NCI-H345 treated with DMSO at 0.1 percent for 48 hours (cell line): ENCODE results near the gene TRIM32.

Source experiments
- DNase-seq: peaks from one replicate; lab custom pipeline; 2025; ENCODE audit not compliant: unreplicated experiment; lab: John Stamatoyannopoulos, UW

TRIM32 gene

DNA sequence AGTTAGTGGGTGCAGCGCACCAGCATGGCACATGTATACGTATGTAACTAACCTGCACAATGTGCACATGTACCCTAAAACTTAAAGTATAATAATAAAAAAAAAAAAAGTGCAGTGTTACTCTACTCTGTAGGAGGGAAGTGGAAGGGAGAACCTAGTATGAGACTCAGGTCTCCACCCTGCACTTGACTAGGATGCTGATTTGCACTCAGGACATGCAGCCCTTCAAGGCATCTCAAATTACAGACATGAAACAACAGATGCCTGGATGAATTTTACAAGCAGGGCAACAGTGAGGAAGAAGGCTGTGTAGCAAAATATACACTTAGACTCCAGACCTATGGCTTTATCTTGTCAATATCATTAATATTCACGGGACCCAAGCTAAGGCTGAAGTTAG lies 16.5 kb downstream of the TRIM32 start:
- no peak for DNase-seq

DNA sequence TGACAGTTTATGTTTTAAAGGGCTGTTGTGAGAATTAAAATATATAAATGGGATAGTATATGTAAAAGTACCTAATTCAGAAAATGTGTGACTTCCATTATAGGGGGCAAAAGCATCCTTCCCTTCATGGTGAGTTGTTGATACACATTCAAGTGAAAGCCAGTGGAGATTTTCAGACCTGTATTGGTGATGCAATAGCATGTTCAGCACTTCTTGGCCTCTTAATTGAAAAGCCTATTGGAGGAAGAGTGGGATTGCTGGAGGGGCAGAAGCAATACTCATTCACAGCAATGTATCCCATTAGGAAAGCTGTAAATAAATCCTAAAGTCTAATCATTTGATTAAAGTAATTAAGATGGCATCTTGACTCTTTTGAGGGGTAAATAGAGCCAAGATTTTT lies 17.4 kb downstream of the TRIM32 start:
- no peak for DNase-seq

DNA sequence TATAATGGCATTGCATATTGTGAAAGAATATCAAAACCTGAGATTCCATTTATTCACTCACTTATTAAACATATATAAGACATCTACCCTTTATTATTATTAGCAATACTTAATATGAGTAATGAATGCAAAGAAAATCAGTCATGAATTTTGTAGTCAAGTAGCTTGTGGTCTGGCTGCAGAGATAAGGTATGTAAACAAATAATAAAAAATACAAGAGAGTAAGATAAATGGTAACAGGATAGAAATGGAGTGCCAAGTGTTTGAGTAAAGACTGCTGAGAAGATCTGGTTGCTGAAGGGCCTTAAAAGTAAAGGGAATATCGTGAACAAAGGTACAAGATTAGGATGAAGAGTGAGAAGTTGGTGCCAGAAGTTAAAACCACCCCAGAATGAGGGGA lies 18.4 kb downstream of the TRIM32 start:
- no peak for DNase-seq

DNA sequence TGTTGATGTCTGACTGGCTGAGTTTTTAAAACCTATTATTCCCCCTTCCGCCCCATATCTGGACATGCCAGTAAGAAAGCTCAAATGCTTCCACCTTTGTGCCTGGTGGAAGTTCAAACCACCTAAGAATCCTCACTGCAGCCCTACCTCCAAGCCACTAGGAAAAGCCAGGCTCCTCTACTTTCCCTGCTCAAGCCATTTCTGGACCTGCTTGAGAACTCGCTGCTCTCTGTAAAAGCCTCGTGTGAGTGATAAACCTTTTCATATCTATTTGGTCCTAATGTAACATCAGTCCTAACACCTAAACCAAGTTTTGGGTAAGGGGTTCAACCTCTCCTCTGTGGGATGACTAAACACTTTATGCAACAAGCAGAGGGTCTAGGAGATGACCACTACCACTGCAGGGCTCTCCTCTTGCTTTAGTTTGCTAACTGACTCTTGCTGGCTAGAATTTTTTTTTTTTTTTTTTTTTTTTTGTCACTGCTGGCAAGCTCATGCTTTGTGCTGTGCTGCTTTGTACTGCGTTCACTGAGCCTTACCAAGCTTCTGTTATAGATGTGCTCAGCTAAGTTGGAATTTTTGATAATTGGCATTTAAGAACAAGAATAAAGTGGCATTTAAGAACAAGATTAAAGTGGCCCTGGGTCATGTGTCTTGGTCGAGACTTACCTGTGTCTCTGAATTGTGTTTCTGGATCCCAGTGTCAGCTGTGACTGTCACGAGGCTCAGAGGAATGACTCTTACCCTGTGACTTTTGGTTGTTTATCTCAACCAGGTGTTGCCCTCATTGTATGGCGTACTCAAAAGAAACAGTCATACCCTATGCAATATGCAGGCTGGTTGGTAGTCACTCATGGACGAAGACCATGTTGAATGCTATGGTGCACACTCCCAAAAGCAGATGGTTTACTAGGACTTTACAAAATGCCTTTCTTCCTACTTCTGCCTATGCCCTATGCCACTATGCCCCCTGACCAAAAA lies 19.5 kb downstream of the TRIM32 start:
- DNase-seq = no peak

DNA sequence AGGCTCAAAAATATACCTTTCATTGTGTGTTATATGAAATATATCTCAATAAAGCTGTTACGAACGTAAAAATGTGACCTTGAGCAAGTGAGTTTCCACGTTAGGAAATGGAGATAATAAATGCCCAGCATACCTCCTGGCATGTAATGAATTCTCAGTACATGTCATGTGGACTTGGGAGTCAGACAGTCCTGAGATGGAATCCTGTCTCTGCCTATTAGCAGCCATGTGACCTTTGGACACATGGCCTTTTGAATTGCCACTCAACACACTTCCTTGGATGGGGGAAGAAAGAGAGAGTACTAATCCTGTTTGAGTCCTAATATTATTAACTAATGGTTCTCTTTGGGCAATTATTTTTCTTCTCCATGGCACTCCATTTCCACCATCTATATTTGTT lies 25.7 kb downstream of the TRIM32 start:
- DNase-seq = no peak

DNA sequence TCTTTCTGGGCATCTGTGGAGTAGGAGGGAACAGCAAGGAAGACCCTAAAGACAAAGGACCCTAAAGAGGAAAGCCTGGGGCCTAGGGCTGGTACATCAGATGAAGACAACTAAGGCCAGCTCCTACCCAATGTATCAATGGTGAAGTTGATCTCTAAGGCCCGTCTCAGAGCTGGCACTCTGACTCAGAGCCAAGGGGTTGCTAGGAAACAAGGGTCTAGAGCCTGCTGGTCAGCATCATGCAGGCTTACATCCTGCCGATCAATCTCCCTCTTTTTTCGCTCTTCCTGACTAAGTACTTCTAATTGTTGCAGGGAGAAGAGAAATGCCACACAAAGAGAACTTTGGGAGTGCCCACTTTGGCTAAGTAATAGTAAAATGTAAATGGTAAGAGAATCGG lies 26.2 kb downstream of the TRIM32 start:
- DNase-seq = no peak

DNA sequence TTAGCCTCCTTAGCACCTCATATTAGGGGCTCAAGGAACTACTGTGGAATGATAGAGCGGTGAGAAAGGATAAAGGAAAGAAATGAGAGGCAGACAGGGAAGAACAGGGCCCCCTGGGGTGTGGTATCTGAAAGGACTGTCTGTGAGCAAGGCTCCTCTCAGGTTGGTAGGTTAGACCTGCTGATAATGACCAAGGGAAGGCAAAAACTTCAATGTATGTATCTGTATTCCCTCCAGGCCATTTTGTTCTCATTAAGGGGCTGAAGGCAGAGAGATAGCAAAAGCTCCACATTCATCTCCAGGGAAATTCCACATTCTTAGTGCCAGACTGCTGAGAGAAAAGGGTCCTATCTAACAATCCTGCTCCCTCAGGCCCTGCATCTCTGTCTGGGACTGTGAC lies 28.6 kb downstream of the TRIM32 start:
- no peak for DNase-seq

DNA sequence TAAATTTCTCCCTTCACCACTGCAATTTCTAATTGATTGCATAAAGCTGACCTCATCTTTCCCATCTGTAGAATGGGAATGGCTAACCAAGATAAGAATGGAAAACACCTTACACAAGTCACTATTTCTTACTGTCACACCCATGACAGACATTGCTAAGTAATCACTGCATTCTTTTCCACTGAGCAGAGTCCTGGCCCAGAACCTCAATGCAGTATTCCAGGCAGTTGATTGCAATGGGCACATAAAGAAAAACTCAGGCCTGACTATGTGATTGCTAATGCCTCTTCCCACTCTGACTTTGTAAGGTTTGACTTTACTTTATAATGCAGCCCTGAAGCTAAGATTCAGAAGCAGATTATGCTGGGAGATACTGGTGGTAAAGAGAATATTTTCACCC lies 29.3 kb downstream of the TRIM32 start:
- DNase-seq = no peak

DNA sequence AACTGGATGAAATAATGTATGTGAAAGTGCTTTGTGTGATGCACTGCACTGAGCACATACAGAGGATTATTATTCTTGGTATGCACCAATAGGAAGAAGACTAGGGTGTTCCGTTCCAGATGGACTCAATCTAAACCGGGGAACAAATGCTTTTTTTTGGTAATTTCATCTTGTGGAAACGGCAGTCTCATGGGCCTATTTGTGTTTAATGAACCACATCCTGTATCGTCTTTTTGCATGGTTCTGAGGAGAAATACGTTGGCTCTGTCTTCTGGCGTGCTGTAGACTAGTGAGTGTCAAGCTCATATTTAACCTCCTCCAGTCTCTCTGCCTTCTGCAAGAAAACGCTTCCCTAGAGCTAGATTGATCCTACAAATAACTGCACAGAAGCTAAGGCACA lies 30.0 kb downstream of the TRIM32 start:
- DNase-seq = no peak

DNA sequence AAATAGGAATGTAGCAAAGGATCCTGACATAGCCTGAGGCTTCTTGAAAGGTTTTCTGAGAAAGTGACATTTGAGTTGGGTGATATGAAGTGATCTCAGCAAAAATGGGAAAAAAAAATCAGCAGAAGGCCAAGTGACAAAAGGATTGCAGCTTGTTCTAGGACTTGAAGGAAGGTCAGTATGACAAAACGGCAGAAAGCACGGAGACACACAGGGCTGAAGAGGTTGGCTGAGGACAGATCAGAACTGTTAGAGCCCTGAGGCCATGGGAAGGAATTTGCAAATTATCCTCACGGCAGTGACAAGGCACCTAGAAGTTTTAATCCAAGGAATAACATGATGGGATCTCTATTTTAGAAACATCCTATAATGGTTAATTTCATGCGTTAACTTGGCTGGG lies 31.0 kb downstream of the TRIM32 start:
- no peak for DNase-seq

DNA sequence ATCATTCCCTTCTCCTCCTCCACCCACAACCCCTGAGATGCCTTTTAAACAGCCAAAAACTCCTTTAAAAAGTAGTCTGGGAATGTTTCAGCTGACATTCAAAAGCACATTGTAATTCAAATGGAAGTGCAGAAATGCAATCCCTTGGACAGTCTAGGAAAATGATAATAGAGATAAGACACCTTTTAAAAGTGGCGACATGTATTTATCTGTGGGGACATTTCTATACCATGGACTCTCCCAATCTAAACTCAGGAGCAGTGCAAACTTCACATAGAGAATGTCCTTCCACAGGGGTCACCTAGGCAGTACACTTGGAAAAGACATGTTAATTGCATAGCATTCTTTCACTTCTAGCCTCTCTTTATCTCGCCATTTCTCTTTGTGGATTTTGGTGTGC lies 33.0 kb downstream of the TRIM32 start:
- DNase-seq = no peak

DNA sequence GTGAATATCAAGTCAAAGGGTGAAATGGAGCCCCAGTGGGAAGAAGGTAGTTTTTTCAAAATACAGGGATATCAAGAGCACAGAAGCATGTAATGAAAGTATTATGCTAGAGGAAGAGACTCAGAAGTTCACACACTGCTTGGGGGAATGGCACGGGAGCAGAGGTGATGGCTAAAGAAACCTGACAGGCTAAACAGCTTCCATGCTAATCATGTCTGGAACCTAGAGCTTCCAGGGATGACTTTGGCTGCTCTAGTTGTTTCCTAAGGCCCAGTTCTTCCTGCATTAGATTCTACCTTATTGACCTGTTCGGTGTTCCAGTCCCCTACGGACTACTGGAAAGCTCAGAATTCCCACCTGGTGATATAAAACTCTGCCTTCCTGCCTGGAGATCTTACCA lies 34.3 kb downstream of the TRIM32 start:
- no peak for DNase-seq

DNA sequence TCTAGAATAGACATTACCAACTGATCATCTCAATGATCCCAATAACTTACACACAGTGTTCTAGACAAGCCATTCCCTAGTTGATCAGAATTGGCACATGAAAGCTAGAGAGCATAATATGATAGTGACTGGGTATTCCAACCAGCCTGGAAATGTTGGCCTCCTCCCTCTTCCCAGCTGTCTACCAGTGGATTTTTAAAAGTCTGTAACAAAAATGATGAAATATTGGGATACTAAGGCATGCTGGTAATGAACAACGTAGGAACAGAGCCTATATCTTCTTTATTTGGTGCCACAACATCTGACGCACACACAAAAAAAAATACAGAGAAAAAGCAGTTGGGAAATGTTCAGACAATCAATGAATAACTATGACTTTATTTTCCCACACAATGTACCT lies 34.8 kb downstream of the TRIM32 start:
- DNase-seq = no peak

DNA sequence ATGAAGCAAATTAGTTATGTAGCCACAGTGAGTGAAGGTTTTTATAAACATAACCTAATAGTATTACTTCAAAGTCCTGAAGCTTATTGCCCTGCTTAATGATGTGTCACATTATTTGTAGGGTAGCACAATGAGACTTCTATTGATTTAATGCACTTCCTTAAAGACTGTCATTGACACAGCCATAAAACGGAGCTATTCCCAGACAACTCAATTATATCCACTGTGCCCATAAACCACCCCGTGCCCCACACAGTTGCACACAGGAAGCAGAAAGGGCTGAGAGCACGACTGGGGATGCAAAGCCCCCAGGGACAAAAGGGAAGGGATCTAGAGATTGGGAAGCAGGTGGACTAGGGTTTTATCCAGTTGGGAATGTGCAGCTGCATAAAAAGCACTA lies 37.0 kb downstream of the TRIM32 start:
- no peak for DNase-seq

DNA sequence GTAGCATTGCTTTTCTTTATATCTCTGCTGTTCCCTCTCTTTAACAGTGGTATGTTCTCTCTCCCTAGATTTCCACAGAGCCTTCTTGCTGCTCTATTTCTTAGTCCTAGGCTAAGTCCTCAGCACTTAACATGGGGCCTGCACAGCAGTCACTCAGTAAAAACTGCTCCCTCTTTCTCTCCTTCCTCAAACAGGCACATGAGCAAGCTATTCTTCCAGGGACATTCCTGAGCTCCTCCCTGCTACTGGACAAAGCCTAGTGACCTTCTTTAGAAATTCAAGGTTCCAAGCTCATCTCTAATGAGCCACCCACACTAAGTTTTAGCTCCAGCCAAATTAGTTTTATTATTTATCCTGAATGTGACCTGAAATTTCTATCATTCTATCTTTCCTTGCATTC lies 39.5 kb downstream of the TRIM32 start:
- no peak for DNase-seq

DNA sequence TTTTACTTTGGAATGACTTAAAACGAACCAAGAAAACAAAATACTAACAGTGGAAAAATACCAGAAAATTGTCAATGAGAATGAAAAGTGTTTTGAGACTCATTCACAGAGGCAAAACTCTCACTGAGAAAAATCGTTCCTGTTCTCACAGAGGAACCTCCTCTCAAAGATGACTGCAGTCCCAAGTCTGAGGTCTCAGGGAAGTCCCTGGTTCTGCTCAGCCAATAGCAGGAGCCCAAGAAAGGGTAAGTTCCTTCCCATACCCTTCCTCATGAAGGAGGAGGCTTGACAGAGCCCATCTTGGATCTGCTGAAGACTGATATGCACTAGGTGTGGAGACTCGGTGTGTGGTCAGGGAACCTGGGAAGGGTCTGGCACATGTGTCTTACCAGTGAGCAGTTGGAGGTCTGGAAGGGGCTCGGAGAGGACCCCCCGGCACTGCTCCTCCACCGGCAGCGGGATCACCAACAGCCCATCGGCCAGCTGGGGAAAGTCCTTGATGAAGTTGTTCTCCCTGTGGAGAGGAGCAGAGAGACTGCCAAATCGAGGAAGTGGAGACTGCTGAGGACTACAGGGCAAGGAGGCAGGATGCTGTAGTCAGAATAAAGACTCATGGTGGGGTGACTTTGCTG lies 46.0 kb downstream of the TRIM32 start:
- DNase-seq = no peak

DNA sequence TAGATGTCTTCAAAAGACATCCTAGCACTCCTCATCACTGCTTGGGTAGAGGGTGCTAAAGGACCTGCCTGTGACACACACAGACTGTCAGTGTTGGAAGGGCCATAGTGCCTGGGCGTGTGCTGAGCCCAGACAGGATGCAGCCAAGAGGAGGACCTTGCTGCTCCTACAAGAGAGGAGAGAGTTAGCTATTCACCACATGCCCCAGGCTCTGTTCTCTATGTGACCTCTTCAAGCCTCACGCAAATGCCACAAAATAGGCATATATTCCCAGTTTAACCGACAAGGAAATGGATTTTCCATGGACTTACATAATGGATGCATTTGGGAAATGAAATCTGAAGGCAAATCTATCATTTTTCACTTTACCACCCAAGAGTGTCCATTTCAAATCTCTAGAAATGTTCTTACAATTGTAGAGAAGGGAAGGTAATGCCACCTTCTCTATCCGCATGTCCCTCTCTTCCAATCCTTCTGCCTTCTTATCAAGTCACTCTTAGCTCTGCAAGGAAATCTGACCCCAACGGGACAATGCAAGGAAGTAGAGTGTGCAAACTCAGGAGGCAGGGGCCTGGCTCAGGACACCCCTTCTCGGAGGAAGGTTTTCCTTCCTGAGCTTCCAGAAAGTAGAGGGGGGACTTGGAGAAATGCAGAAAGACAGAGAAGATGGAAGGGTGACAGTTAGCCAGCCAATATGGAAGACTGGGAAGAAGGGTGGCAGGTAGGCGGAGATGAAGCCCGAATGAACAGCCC lies 49.5 kb downstream of the TRIM32 start:
- DNase-seq = no peak

DNA sequence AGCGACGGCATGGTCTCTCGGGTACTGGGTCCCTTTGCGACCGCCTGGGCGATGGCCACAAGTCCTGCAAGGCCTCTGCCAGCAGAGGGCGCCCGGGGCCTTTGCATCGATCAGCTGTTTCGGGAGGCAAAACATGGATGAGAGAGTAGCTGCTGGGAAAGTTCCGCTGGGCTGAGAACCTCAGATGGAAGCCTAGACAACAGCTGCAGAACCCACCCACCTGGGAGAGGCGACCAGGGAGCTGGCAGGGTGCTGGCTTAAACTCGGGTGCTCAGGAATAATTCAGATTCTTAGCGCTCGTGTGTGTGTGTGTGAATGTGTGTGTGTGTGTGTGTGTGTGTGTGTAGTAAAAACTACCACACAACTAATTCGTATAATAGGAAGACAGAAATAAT lies 50.0 kb downstream of the TRIM32 start:
- DNase-seq = peak; percentile 68

DNA sequence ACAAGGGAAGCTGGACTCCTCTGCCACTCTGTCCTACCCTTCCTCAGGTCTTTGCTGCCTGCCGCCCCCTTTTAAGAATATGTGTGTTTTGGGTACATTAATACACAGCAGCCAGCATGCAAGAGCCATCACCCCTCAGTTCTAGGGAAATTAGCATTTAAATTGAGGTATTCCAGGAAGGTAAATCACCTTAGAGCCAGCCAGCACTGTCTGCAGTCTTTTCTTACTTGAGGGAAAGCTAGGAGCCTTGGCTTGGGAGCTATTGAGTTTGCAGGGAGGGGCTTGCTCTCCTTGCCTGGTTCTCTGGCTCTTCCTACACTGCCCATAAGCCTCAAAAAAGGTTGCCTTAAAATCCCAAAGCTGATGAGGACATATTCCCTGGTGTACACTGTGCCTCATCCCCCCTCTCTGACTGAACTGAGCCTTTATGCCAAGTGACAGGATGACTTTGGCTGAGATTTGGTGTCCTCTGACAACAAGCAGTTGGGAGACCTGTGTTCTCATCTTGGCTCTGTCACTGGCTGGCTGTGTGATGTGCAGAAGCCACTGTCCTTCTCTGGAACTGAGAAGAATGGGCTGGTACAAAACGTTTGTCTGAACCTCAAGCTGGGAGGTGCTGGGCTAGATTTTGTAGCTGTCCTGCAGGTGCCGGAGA lies 54.1 kb downstream of the TRIM32 start:
- DNase-seq = no peak

DNA sequence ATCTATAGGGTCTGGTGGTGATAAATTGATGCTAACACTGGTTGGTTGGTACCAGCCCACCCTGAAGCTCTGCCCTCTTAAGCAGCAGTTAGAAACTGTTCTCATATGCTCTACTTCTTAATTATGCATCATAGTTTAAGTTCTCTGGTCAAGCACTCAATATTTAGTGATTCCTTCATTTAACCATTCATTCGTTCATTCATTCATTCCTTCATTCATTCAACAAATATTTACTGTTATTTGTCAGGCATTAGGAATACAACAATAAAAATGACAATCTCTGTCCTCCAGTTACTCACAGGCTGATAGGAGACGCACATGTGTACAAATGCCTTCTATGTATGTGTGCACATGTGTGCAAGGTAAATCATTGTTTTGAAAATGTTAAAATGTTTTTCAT lies 54.6 kb downstream of the TRIM32 start:
- DNase-seq = no peak

DNA sequence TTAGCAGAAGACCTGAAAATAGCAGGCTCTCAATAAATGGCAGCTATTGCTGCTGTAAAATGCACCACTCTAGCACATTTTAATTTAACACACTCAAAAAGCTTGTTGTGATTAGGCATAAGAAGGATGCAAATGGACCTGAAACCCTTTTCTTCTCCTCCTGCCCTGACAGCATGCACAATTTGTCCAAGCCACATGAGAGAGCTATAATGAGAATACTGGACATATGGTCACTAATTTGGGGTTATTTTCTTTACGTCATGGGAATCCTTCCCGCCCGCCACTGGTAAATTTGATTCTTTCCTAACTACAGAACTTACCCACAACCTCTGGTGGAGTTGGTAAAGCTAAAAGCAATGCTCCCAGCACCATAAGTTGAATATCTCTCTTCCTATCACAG lies 62.1 kb downstream of the TRIM32 start:
- DNase-seq = no peak
